HG03469 (cell line): Measurements from ENCODE around the gene RGS6.

Experiments
- ATAC-seq: cut with Tn5 transposase; IDR thresholded peaks from one replicate; pipeline ENCODE4 v1.9.1; 2021; ENCODE audit warnings: mild to moderate bottlenecking, moderate library complexity, moderate number of reproducible peaks; ENCODE audit not compliant: unreplicated experiment

Gene RGS6

DNA sequence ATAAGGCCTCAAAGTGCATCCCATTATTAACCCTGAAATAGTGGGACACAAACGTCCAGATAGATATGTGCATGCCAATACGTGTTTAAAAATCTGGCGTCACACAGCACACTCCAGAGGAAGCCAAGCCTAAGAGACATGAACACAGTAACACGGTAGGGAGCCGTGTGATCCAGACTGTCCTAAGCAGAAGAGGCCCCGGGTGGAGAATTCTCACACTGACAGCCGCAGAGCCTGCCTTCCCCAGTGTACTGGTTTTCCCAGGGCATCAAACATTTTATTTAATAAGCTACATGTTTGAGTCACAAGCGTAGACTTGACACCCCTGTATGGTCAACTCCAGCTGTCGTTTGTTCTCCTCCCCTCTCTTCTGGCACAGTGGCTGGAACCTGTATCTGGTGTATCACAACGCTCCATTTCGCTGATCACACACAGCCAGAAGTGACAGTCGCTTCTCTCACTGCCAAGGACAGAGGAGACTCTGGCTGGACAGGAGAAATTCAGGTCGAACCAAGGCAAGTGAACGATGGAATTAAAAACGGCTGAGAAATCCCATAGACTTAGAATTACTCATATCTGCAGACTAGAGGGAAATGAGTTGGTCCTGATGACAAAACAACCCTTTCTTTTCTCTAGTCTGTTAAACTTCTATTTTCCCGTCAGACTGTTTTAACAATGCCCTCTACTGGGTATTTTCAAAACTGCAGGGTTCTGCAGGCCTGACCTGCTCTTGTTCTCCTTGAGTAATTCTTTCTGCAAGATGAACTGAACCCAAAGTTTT is 359.9 kb downstream of the RGS6 start:
- ATAC-seq: no peak

DNA sequence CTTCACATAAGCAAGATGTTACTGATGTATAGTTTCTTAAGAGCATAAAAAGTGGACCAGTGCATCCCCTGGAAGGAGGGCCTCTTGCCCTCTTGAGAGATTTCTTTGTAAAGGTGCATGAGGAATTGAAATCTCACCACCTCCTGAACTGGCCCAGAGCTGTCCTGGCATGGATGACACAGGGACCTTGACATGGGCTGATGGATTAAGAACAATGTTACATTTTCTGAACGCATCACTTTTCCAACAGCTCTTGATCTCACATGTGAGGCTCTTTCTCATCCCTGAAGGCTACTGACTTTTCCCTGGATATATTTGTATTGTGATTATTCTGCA is 360.4 kb downstream of the RGS6 start:
- no peak for ATAC-seq

DNA sequence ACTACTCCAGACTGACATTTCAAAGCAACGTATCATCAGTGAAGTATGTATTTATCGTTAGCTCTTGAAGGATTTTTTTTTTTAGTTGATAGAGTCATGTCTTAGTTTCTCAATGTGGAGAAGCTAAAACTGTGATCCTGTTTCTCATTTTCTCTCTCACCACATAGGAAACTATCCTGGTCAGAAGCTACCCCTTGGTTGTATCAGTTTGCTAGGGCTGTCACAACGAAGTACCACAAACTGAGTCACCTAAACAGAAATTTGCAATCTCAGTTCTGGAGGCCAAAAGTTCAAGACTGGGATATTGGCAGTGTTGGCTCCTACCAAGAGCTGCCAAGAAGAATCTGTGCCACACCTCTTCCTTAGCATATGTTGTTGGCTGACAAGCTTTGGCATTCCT is 369.1 kb downstream of the RGS6 start:
- ATAC-seq: no peak

DNA sequence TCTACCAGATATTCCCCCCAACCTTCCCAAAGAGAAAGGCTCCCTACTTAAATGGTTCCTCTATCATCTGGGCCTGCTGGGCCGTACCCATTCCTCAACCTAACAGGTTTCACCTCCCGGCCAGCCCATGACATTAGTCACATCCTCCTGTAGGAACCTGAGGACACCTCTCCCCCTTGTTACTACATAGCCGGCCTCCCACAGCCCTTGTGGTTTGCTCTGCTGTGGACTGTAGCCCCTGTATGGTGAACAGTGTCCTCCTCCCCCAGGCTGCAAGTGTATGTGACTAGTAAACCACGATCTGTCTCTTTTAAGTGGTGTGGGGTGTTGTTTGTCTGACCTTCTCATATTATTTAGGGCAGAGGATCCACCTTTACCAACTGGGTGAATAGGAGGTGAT is 371.7 kb downstream of the RGS6 start:
- no peak for ATAC-seq

DNA sequence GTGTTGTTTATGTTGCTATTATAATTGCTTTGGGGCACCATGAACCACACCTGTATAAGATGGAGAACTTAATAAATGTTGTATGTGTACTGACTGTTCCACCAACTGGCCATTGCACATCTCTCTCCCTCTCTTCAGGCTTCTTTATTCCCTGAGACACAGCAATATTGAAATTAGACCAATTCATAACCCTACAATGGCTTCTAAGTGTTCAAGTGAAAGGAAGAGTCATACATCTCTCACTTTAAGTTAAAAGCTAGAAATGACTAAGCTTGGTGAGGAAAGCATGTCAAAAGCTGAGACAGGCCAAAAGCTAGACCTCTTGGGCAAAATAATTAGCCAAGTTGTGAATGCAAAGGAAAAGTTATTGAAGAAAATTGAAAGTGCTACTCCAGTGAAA is 373.3 kb downstream of the RGS6 start:
- no peak for ATAC-seq

DNA sequence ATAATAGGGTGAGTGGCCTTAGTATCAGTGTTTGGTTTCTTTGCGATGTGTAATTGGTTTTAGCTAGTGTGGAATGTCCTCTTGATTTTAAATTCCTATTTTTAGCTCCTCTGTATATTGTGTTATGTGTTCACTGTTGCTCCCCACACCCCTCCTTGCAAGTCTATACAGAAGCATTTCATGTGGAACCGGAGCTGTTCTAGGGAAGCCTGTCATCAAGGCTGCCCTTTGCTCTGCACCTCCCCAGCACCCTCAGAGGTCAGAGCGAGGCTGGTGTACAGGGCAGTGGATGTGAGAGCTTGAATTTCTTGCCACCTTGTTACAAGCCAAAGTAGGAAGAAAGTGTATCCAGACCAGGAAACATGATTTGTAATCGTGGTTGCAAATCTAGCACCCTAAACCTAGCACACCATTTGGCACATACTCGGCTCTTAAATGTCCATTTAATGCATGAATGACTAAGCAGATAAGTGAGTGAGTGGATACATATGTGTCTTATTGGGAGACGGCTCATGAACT is 376.8 kb downstream of the RGS6 start:
- no peak for ATAC-seq

DNA sequence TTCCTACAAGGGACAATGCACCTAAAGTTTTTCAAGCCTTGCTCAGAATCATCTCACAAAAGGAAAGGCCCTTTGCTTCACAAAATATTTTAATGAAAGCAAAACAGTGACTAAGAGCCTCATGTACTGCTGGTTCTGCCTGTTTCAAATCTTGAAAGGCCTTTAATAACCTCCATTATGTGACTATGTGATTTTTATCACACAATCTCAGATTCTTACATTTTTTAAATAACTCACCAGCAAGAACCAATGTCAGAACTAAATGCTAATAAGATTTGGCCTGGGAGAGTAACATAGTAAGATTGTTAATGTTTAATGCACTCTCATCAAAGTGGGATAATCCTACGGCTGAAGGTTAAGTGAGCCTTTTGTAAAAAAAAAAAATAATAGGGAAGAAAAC is 378.9 kb downstream of the RGS6 start:
- no peak for ATAC-seq

DNA sequence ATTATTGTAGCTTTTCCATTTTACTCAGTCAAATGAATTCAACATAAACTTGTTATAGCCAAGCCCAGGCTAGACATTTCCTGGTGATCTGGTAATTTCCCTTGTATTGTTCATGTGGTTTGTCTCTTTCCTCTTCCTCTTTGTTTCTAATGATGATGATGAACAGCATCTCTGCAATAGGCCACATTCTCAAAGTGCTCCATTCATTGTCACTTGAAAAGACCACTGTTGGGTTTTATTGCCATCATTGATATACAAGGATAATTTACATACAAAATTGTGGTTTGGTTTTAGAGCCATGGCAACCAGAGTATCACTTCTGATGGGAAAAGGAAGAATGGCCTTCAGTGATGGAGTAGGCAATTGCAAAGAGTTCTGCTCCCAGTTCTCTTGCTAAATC is 379.3 kb downstream of the RGS6 start:
- no peak for ATAC-seq

DNA sequence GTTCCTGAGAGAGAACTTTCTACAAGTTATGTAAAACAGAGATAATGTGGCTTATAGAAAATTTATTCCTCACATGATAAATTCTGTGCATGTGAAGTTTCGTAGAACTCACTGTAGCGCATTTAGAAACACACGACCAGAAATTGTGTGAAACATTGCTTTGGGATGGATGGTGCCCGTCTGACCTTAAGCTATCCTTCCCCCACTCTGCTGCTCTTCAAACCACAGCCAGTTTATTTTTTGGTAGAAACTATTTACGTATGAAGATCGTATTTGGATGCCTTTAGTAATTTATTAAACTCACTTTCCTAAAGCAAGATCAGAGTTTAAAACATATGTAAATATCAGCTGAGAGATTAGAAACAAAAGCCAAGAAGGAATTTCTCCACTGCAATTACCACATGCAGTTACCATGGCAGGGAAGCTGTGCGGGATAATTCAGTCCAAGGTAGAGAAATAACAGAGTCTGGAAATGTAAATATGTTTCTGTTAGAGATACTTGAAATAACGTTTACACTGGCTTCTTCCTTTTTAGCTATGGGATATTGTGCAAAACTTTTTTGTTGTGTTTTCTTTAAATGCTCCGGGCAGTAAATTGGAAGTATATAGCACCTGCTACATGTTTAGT is 382.7 kb downstream of the RGS6 start:
- no peak for ATAC-seq

DNA sequence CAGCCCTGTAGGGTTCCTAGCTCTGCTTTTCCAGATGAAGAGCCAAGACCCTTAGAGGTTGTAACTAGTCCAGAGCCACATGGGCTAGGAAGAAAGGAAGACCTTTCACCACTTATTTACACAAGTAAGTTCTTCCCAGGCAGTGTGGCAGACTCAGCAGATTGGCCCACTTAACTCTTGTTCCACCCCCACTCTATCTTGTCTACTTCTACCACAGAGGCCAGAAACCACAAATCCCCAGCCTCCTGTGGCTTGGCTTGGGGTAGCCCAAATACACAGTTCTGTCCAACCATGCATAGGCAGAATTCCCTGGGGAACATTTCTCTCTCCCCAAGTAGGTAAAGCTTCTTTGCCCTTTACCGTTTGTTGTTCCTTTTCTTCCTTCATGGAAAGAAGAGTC is 383.5 kb downstream of the RGS6 start:
- no peak for ATAC-seq

DNA sequence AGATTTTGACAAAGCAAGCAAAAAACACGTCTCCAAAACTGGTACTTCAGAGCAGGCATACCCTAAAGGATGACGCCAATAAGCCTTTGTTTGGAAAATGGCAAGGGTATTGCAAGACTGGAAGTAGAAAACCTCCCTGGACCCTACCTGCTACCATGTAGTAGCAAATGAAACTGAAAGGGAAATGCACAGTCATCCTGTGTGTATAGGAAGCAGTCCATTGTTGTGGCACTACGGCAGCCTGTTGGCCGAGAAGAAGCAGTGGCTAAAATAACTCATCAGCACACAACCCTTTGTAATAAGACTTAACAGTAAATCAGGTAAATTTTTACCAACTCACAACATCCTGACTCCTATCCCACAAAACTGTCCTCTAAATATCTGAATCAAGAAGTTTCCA is 386.4 kb downstream of the RGS6 start:
- no peak for ATAC-seq

DNA sequence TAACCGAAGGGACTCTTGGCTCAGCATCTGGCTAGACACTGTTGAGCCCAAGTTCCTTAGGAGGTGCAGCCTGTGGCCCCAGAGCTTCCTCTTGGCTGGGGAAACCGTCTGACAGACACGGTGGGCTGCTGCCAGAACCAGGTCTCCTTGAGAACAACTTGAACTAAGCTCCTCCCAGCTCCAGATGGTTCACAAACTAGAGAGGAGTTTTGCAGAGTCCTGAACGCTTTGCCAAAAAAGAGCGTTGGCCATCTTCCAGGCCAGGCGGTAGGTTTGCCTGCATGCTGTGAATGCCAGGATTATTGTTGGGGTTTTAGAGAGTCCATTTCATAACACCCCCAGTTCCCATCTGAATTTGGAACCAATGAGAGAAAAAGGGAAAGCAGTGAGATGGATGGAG is 399.8 kb downstream of the RGS6 start:
- no peak for ATAC-seq

DNA sequence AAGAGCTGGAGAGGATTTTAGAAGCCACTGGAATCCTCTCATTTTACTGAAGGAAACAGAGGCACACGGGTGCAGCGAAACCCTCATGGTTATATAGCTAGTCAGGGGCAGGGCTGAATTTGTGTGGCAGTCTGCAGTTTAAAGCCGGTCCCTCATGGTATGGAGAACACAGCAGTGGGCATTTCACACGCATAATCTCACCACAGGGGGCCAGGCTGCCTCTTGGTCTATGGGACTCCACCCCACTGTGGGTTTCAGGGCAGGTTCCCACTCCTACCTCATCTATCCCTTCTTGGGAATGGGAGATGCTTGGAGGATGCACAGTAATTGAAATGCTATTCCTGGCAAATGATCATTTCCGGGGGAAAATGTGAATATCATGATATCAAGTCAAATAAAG is 400.6 kb downstream of the RGS6 start:
- no peak for ATAC-seq

DNA sequence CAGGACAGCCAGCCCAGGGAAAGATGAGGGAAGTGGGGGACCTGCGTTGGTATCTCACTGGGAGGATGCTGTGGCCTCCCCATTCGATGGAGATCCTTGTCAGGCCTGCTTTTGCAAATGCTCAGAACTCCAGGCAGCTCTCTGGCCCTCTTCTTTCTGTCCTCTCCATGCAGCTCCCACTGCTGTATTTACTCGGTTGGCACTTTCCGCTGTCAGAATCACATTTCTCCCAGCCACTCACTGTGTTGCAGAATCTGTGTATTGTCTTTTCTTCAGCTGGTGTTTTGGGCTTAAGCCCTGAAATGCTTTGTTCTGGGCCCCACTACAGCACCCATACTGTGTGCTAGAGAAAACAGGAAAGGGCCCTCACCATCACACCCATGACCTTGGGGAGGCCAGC is 401.1 kb downstream of the RGS6 start:
- no peak for ATAC-seq

DNA sequence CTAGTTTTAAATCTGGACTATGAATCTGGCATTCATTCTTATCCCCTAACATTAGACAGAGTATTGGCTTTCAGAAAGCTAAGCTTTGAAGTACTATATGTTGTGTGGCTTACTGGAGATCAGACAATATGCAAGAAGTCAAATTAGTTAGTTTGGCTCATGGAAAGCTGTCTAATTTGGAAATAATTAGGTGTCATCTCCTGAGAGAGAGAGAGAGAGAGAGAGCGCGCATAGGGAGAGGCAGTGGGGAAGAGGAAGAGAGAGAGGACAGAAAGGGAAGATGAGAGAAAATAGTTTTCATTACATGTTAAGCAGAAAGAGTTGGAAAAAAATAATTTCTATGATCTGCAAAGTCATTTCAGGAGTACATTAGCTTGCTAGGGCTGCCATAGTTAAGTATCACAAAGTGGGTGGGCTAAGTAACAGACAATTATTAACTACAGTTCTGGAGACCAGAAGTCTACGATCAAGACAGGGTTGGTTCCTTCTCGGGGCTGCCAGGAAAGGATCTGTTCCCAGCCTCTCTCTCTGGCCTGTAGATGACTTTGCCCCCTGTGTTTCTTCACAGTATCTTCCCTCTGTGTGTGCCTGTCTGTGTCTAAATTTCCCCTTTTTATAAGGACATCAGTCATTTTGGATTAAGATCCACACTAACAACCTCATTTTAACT is 404.2 kb downstream of the RGS6 start:
- no peak for ATAC-seq

DNA sequence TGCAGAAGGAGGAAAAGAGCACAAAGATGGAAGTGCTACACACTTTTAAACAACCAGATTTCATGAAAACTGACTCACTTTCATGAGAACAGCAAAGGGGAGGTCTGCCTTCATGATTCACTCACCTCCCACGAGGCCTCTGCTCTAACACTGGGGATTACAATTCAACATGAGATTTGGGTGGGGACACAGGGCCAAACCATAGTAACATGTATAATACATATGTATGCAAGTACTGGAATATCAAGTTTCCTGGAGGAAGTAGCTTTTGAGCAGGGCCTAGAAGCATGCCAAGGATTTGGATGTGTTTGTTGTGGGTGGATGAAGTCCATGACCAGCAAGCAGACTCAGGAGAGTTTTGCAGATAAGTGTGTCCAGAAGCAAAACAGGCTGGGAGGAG is 409.0 kb downstream of the RGS6 start:
- no peak for ATAC-seq

DNA sequence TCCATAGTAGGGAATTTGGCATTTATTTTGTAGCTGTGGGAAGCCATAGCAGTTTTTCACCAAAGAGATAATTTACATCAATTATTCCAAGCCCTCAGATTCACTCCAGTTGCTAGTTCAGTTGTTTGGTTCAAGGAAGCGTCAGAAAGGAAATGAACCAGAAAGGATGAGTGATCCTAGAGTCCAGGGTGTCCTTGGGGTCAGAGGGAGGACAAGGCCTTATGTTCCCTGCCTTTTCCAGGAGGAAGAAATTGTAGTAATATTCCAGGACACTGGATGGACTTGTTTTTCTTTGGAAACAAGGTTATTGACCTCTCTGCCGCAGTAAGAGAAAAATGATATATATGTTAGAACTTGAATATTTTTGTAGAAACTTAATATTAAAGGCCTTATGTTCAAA is 409.5 kb downstream of the RGS6 start:
- ATAC-seq: no peak

DNA sequence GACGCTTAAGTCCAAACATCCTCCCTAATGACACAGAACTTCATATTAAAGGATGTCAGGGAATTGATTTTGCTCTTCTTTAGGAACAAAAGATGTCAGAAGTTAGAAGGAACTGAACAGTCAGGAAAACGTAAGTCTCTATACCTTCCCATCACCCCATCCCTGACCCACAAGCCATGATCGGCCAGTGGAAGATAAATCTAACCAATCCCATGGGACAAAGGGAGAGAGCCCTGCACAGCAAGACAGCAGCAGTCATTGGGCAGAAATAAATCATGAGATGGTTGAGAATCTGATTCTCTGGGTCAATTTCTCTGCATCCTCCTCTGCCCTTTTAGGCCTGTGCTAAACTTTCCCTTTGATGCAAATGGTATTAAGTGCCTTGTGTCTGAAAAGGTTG is 414.9 kb downstream of the RGS6 start:
- no peak for ATAC-seq

DNA sequence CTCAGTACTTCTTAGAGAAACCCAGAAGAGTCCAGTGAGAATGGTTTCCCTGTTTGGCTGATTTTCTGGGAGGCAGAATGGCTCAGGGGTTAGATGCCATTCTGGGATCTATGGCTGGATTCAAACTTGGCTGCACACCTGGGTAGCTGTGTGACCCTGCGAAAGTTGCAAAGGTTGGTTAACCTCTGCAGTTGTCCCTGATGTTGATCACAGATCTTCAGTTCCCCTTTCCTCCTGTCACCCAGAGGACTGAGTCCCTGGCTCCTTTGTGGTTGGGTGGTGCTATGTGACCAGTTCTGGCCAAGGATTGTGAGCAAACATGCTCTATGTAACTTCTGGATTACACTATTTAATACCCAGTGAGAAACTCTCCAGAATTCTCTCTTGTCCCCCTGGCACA is 418.0 kb downstream of the RGS6 start:
- ATAC-seq: no peak

DNA sequence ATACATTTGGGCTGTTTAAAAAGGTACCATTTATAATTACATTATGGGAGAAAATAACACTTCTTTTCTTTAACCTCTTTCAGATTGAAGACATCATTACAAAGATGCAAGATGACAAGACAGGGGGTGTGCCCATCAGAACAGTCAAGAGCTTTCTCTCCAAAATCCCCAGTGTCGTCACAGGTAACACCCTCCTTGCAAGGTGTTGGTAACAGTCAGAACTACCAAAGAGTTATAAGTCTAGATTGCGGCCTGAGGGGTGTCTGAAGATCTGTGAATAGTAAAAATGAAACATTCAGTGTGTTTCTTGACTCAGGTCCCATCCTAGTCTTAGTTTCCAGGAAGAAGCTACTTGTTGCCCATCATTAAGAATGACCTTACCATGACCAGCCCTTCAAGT is 419.8 kb downstream of the RGS6 start:
- ATAC-seq: no peak

DNA sequence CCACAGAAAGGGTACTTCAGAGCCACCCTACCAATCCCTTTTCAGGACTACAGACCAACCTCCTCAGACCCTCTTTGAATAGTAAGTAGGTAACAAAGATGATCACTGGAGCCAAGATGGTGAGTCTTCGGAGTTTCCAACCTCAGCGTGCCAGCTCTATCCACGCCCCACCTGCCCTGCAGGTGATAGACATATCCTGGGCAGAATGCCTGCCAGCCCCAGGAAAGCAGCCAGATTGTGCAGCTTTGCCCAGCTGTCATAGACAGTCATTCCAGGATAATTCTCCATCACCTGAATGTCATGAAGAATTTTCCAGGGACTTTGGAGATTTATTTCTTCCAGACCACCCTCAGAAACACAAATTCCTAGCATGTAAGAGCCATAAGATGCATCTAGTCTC is 434.4 kb downstream of the RGS6 start:
- no peak for ATAC-seq

DNA sequence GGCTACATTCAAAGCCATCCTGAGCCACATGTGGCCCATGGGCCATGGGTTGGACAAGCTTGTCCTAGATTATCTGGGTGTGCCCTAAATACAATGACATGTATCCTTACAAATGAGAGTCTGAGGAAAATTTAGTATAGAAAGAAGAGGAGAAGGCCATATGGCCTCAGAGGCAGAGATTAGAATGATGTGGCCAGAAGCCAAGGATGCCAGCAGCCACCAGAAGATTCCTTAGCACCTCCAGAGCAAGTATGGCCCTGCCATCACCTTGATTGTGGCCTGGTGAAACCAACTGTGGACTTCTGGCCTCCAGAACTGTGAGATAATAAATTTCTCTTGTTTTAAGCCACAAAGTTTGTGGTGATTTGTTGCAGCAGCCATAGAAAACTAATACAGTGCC is 436.9 kb downstream of the RGS6 start:
- ATAC-seq: no peak
